ENCODE measurements around the gene RTN1.

The RTN1 gene

GRCh38 chr14:59882957-59883356, 12.4 kb upstream of the RTN1 start:
- no peak overlapping the region for H3K4me3 ChIP-seq (ENCODE audit: control insufficient read depth, low read depth, low read length)
- TF ChIP-seq CTCF (IDR thresholded peaks at IDR 0.05; ENCODE audit: control insufficient read depth, insufficient read depth, low read depth, low read length, missing control alignments): peak; percentile 10
- DNase-seq (ENCODE audit: low read depth): no peak

- peak overlapping the region; percentile 46 for H3K4me3 ChIP-seq (ENCODE audit: control insufficient read depth, low read depth, low read length)
- TF ChIP-seq CTCF (IDR thresholded peaks at IDR 0.05; ENCODE audit: control insufficient read depth, insufficient read depth, low read depth, low read length, missing control alignments): no peak
- no peak for DNase-seq (ENCODE audit: low read depth)
These were observed 555 bp upstream of the RTN1 start for GRCh38 chr14:59871166-59871495.

GRCh38 chr14:59869381-59870255, 958 bp downstream of the RTN1 start:
- no peak for DNase-seq (ENCODE audit: low read depth)
- H3K4me3 ChIP-seq (ENCODE audit: control insufficient read depth, low read depth, low read length): peak overlapping the region; percentile 46
- no peak for TF ChIP-seq CTCF (IDR thresholded peaks at IDR 0.05; ENCODE audit: control insufficient read depth, insufficient read depth, low read depth, low read length, missing control alignments)

- DNase-seq (ENCODE audit: low read depth): no peak
- H3K4me3 ChIP-seq (ENCODE audit: control insufficient read depth, low read depth, low read length): no peak overlapping the region
- TF ChIP-seq CTCF (IDR thresholded peaks at IDR 0.05; ENCODE audit: control insufficient read depth, insufficient read depth, low read depth, low read length, missing control alignments): no peak
These were observed 2.6 kb downstream of the RTN1 start for GRCh38 chr14:59868021-59868420.

- DNase-seq (ENCODE audit: low read depth): no peak
- H3K4me3 ChIP-seq (ENCODE audit: control insufficient read depth, low read depth, low read length): no peak overlapping the region
- no peak for TF ChIP-seq CTCF (IDR thresholded peaks at IDR 0.05; ENCODE audit: control insufficient read depth, insufficient read depth, low read depth, low read length, missing control alignments)
These were observed 6.6 kb downstream of the RTN1 start for GRCh38 chr14:59863806-59864525.

GRCh38 chr14:59857328-59857727, 13.2 kb downstream of the RTN1 start:
- DNase-seq (ENCODE audit: low read depth): no peak
- TF ChIP-seq CTCF (IDR thresholded peaks at IDR 0.05; ENCODE audit: control insufficient read depth, insufficient read depth, low read depth, low read length, missing control alignments): no peak

More at GRCh38 chr14:59857328-59857727, 13.2 kb downstream of the RTN1 start:
- no peak overlapping the region for H3K4me3 ChIP-seq (ENCODE audit: control insufficient read depth, low read depth, low read length)
